Prostate gland (tissue), 2 donors: ENCODE data around the gene ACKR3. TPM values are rescaled to one million over a fixed set of nuclear protein-coding genes. Genes with fewer than 3 reads are reported as not detected.

Experiments
- DNase-seq: peaks from one replicate; pipeline ENCODE4 v3.0.0-alpha.2; 2019; ENCODE audit warnings: low spot score
- H3K27ac ChIP-seq, 2 donors: fragments of 200-600 bp; sonication (generic); 2 replicates each; pipeline ENCODE4 v1.5.1; 2017 to 2019
- H3K27me3 ChIP-seq: fragments of 200-600 bp; sonication (generic); replicated peaks from 2 replicates; pipeline ENCODE4 v1.5.1; 2019; ENCODE audit not compliant: insufficient read depth
- H3K36me3 ChIP-seq, 2 donors: fragments of 200-600 bp; sonication (generic); 1 replicate in 1 of 2; 2 replicates in 1 of 2; pipeline versions ENCODE4 v1.5.1 to v1.8.1; 2017 to 2019
- H3K4me1 ChIP-seq: fragments of 200-600 bp; sonication (generic); replicated peaks from 2 replicates; pipeline ENCODE4 v1.5.1; 2019
- H3K4me3 ChIP-seq, 2 donors: fragments of 200-600 bp; sonication (generic); 2 replicates each; pipeline ENCODE4 v1.5.1; 2017 to 2019
- H3K9me3 ChIP-seq: fragments of 200-600 bp; sonication (generic); 2 replicates; pipeline ENCODE4 v1.5.1; 2017
- POLR2A ChIP-seq: fragments of 450-650 bp; IDR thresholded peaks from one replicate; pipeline ENCODE4 v1.6.1; 2016; ENCODE audit warnings: antibody characterized with exemption, mild to moderate bottlenecking
- POLR2AphosphoS5 ChIP-seq: sonication (generic); formaldehyde crosslinking; IDR thresholded peaks from one replicate; pipeline ENCODE4 v1.6.1; 2017; ENCODE audit warnings: antibody characterized with exemption
- WGBS: methylation state at CpG from one replicate; pipeline ENCODE4 v1.1.5; 2018; 5-methylcytosine and 5-hydroxymethylcytosine counted together
- intact Hi-C: fragments of 100-400 bp; cut with DNase I; formaldehyde crosslinking; loops from one replicate; pipeline ENCODE4 v1.14.2; 2022
- total RNA-seq, 2 donors: library from RNA; depleted of rRNA; stranded (reverse); fragments of >200 nt; gene quantifications; one replicate each; pipeline ENCODE4 v1.1.0, GENCODE V29; 2016
- TF ChIP-seq, protein P1 (sequence below), 4 experiments: fragments of 200-600 bp in 2 of 4; fragments of 450-650 bp in 2 of 4; sonication (generic) in 2 of 4; IDR thresholded peaks; 1 replicate in 3 of 4; 2 replicates in 1 of 4; pipeline ENCODE4 v1.5.1; 2016 to 2019; ENCODE audit warnings: antibody characterized with exemption in 4 of 4, mild to moderate bottlenecking in 2 of 4, moderate library complexity in 2 of 4

The ACKR3 gene
- total RNA-seq, 2 donors from 2014 or later: 2.1 to 19.2 TPM

DNA sequence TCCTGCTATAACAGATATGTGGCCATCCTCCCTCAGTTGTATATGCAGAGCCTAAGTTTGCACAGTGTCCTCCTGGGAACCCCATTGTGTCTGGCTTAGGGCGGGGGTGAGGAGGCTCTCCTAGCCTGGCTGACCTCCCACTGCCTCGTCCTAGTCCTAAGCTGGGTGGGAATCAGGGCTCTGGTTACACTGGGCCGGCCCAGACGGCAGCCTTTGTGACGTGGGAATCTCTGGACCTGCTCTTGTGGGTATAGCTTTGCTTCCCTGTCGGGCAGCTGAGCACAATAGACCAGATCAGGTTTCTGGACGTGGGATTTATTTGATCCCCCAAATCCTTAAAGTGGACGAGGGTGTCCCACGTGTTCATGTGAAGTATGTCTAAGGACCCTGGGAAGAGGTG is 2.9 kb downstream of the ACKR3 start:
- H3K27me3 ChIP-seq: peaks cover 1% of the 10 kb centered on the region
- TF ChIP-seq POLR2A (no peak), POLR2AphosphoS5 (no peak)
- TF ChIP-seq, protein P1, sequence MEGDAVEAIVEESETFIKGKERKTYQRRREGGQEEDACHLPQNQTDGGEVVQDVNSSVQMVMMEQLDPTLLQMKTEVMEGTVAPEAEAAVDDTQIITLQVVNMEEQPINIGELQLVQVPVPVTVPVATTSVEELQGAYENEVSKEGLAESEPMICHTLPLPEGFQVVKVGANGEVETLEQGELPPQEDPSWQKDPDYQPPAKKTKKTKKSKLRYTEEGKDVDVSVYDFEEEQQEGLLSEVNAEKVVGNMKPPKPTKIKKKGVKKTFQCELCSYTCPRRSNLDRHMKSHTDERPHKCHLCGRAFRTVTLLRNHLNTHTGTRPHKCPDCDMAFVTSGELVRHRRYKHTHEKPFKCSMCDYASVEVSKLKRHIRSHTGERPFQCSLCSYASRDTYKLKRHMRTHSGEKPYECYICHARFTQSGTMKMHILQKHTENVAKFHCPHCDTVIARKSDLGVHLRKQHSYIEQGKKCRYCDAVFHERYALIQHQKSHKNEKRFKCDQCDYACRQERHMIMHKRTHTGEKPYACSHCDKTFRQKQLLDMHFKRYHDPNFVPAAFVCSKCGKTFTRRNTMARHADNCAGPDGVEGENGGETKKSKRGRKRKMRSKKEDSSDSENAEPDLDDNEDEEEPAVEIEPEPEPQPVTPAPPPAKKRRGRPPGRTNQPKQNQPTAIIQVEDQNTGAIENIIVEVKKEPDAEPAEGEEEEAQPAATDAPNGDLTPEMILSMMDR (IDR thresholded peaks at IDR 0.05): no peak
- no peak for DNase-seq
- no peaks in the 10 kb centered on the region for H3K36me3 ChIP-seq
- intact Hi-C loops: loop anchor here (5.0 to 10.0 kb wide), 3 partner anchors 90 to 220 kb away; no protein-coding TSS in a partner anchor
- H3K27ac ChIP-seq: no peak overlapping the region
- no peak overlapping the region for H3K4me3 ChIP-seq
- H3K9me3 ChIP-seq: no peaks in the 10 kb centered on the region
- WGBS: 48% methylated on average over 9 of the region's 9 CpGs
- no peaks in the 10 kb centered on the region for H3K4me1 ChIP-seq

GRCh38 chr2:236573066-236573929 is 3.7 kb downstream of the ACKR3 start:
- no peak overlapping the region for H3K27ac ChIP-seq
- no peaks in the 10 kb centered on the region for H3K27me3 ChIP-seq
- TF ChIP-seq, protein P1 (IDR thresholded peaks at IDR 0.05): no peak
- TF ChIP-seq POLR2A (no peak), POLR2AphosphoS5 (no peak)
- WGBS: 84% methylated on average over 12 of the region's 12 CpGs
- H3K9me3 ChIP-seq: no peaks in the 10 kb centered on the region
- intact Hi-C loops: loop anchor here (5.0 to 10.0 kb wide), 3 partner anchors 89 to 221 kb away; no protein-coding TSS in a partner anchor
- DNase-seq: no peak
- H3K36me3 ChIP-seq: no peaks in the 10 kb centered on the region
- no peak overlapping the region for H3K4me3 ChIP-seq
- no peaks in the 10 kb centered on the region for H3K4me1 ChIP-seq

- H3K9me3 ChIP-seq: no peaks in the 10 kb centered on the region
- TF ChIP-seq POLR2AphosphoS5 (no peak), POLR2A (no peak)
- TF ChIP-seq, protein P1 (IDR thresholded peaks at IDR 0.05): no peak
- no peak overlapping the region for H3K4me3 ChIP-seq
- no peak for DNase-seq
- intact Hi-C loops: loop anchor here (5.0 to 10.0 kb wide), 3 partner anchors 88 to 222 kb away; no protein-coding TSS in a partner anchor
- no peak overlapping the region for H3K27ac ChIP-seq
- no peaks in the 10 kb centered on the region for H3K36me3 ChIP-seq
- no peaks in the 10 kb centered on the region for H3K27me3 ChIP-seq
- WGBS: 95% methylated on average over 14 of the region's 14 CpGs
- H3K4me1 ChIP-seq: no peaks in the 10 kb centered on the region
Measured at GRCh38 chr2:236574000-236574399, 4.4 kb downstream of the ACKR3 start.

- Histone ChIP-seq H3K4me3 (no peak overlapping the region), H3K36me3 (no peaks in the 10 kb centered on the region), H3K4me1 (no peaks in the 10 kb centered on the region), H3K27ac (no peak overlapping the region), H3K9me3 (no peaks in the 10 kb centered on the region), H3K27me3 (no peaks in the 10 kb centered on the region)
- no peak for TF ChIP-seq POLR2A
- TF ChIP-seq, protein P1 (IDR thresholded peaks at IDR 0.05): no peak
- no peak for TF ChIP-seq POLR2AphosphoS5
- DNase-seq: no peak
- WGBS: 71% methylated on average over 18 of the region's 18 CpGs
- intact Hi-C loops: loop anchor here (5.0 to 10.0 kb wide), 4 partner anchors 68 to 222 kb away; no protein-coding TSS in a partner anchor
Measured at GRCh38 chr2:236574424-236575145, 5.0 kb downstream of the ACKR3 start.
